Suprapubic skin (tissue), 4 donors: Measurements from ENCODE around the gene MYO10.

Experiments
- EP300 ChIP-seq: sonication (generic); formaldehyde crosslinking; IDR thresholded peaks from one replicate; pipeline ENCODE4 v1.6.1; 2017; ENCODE audit warnings: antibody characterized with exemption
- POLR2A ChIP-seq, 2 donors: fragments of 450-650 bp; IDR thresholded peaks; one replicate each; pipeline ENCODE4 v1.6.1; 2017; ENCODE audit warnings: antibody characterized with exemption in 2 of 2, mild to moderate bottlenecking in 2 of 2, moderate library complexity in 2 of 2
- POLR2AphosphoS5 ChIP-seq, 3 donors: sonication (generic); formaldehyde crosslinking; IDR thresholded peaks; one replicate each; pipeline ENCODE4 v1.6.1; 2017; ENCODE audit warnings: antibody characterized with exemption in 3 of 3
- TF ChIP-seq, protein P1 (sequence below), 2 donors: fragments of 200-600 bp in 1 of 2; fragments of 450-650 bp in 1 of 2; sonication (generic) in 1 of 2; IDR thresholded peaks; one replicate each; pipeline ENCODE4 v1.5.1; 2016 to 2019; ENCODE audit warnings: antibody characterized with exemption in 2 of 2, mild to moderate bottlenecking in 1 of 2, moderate library complexity in 1 of 2

DNA sequence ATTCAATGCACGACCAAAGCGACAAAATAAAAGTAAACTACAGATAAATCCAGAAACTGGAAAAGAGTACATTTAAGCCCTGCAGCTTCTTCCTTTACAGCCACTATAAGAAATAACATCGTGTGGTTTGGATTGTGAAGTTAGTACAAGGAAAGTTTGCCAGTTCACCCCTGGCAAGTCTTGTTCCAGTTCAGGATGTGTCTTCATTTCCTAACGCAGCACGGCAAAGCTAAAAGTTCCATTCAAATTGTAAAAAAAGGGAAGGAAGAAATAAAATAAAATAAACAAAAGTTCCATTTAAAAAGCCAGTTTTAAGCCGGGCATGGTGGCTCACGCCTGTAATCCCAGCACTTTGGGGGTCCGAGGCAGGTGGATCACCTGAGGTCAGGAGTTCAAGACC is 236.0 kb downstream of the MYO10 start:
- TF ChIP-seq, protein P1, sequence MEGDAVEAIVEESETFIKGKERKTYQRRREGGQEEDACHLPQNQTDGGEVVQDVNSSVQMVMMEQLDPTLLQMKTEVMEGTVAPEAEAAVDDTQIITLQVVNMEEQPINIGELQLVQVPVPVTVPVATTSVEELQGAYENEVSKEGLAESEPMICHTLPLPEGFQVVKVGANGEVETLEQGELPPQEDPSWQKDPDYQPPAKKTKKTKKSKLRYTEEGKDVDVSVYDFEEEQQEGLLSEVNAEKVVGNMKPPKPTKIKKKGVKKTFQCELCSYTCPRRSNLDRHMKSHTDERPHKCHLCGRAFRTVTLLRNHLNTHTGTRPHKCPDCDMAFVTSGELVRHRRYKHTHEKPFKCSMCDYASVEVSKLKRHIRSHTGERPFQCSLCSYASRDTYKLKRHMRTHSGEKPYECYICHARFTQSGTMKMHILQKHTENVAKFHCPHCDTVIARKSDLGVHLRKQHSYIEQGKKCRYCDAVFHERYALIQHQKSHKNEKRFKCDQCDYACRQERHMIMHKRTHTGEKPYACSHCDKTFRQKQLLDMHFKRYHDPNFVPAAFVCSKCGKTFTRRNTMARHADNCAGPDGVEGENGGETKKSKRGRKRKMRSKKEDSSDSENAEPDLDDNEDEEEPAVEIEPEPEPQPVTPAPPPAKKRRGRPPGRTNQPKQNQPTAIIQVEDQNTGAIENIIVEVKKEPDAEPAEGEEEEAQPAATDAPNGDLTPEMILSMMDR (IDR thresholded peaks at IDR 0.05): no peak
- TF ChIP-seq EP300: no peak
- no peak for TF ChIP-seq POLR2A (IDR thresholded peaks at IDR 0.05)
- no peak for TF ChIP-seq POLR2AphosphoS5 (IDR thresholded peaks at IDR 0.05)
